ENCODE data around the gene TNKS2. TPM values are rescaled to one million over a fixed set of nuclear protein-coding genes. Genes with fewer than 3 reads are reported as not detected.
A peak's percentile ranks its signal among the peaks of the same experiment; 100 is the strongest.
"Not testable (repeated sequence)": the region's sequence is repeated elsewhere in the genome, so short reads cannot be mapped to it uniquely, and the experiment has no call there.

The TNKS2 gene
- total RNA-seq, 1 experiment from 2014 or later = 12.8 TPM

DNA sequence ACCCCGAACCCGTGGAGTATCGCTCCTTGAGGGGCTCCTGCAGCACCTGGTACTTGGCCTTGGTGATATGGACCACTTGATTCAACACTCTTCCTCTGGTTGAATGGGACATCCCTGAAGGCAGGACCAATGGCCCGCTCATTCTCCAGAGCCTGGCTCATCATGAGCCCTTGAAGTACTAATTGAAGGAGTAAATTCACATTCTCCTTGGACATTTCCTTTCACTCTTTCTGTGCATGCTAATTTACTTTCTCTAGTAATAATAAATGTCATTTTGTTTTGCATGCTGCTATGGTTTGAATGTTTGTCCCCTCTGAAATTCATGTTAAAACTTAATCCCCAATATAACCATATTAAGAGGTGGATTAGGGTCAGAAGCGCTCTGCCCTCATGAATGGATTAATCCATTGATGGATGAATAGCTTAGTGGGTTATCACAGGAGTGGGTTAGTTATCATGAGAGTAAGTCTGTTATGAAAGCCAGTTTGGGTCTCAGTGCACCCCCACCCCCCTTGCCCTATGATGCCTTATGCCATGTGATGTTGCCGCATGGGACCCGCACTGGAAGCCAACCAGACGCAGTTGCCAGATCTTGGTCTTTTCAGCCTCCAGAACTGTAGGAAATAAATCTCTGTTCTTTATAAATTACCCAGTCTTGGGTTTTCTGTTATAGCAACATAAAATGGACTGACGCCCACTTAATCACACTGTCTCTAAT is 87.3 kb downstream of the TNKS2 start:
- no peaks in the 10 kb centered on the region for H3K36me3 ChIP-seq
- no peak for DNase-seq
- no peak overlapping the region for H3K4me3 ChIP-seq

DNA sequence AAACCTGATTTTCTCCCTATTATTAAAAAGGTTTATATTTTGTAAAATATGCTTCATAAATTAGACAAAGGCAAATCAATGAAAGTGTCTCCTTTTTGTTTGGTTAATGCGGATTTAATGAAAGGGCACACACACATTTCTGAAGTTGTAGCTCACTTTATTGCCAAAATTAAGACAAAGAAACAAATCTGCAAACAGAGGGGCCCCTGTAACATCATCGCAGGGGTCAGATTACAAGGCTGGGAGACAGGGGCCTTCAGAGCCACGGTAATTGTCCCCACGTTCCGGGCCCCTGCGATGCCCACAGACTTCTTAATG is 88.7 kb downstream of the TNKS2 start:
- H3K9me3 ChIP-seq = no peaks in the 10 kb centered on the region
- no peaks in the 10 kb centered on the region for H3K36me3 ChIP-seq
- DNase-seq = no peak
- no peaks in the 10 kb centered on the region for H3K27me3 ChIP-seq
- peak overlapping the region; percentile 32 for H3K4me3 ChIP-seq

More for the DNA sequence above, 87.3 kb downstream of the TNKS2 start:
- H3K27me3 ChIP-seq = no peaks in the 10 kb centered on the region
- H3K9me3 ChIP-seq = no peaks in the 10 kb centered on the region

DNA sequence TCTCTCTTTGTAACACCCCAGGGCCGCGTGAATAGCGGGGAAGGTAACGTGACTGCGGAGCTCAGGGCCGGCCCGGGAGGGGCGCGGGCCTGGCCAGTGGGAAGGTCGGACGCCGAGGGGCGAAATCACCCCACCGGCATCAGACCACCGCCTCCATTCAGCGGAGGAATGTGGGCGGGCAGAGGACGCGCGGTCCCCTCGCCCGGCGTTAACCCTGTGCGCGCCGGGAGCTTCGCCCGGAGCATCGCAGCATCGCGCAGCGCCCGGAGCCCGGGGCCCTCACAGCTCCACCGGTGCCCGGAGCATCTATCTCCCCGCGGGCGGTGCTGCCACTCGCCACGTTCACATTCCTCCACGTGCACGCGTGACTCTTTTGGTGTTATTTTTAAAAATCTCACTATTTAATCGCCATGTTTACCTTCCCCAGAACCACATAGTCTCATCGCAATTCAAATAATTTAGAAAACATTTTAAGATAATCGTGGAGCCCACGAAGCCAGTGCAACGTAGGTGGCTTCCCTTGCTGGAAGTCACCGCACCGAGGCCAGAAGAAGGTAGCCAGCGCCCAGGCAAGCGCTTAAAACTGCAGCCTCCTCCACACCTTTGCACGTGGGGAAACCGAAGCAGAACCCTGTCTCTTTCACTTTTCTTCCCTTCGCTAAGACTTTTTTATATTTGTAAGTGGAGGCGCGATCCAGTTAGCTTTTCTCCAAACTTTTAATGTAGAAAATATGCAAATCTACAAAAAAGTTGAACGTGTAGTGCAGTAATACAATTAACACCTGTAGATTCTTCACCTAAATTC is 89.2 kb downstream of the TNKS2 start:
- no peaks in the 10 kb centered on the region for H3K9me3 ChIP-seq
- H3K27me3 ChIP-seq = no peaks in the 10 kb centered on the region
- H3K4me3 ChIP-seq = peak overlapping the region; percentile 32
- no peaks in the 10 kb centered on the region for H3K36me3 ChIP-seq
- DNase-seq = peak; percentile 28

DNA sequence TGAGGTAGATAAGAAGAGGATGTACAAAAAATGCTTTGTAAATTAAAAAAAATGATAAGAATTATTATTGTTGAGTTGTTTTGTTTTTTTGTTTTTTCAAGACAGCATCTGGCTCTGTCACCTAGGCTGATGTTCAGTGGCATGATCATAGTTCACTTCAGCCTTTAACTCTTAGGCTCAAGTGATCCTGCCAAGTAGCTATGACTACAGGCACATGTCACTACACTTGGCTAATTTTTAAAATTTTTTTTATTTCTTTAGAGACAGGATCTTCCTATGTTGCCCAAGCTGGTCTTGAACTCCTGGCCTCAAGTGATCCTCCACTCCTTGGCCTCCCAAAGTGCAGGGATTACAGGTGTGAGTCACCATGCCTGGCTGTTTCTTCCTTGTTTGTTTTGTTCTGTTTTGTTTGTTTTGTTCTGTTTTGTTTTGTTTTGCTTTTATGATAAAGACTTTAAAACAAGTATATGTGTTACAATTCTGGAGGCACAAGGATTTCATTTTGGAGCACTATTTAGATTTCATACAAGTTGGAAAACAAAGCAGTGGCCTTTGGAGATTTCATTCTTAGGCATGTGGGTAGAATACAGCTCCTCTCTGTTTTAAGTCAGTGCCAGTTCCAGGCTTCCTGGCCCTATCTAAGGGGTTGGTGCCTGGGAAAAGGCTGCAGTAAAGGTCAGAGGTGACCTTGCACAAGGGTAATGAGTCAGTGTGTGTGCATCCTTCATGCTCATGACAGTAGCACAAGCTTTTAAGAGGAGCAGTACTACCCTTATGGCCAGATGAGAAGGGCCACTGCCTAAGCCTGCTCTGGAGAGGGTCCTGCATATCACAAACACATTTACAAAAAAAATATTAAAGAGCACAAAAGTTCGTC is 93.1 kb downstream of the TNKS2 start:
- no peaks in the 10 kb centered on the region for H3K36me3 ChIP-seq
- H3K9me3 ChIP-seq = no peaks in the 10 kb centered on the region
- DNase-seq = peak; percentile 59
- H3K27me3 ChIP-seq = no peaks in the 10 kb centered on the region
- H3K4me3 ChIP-seq = no peak overlapping the region

DNA sequence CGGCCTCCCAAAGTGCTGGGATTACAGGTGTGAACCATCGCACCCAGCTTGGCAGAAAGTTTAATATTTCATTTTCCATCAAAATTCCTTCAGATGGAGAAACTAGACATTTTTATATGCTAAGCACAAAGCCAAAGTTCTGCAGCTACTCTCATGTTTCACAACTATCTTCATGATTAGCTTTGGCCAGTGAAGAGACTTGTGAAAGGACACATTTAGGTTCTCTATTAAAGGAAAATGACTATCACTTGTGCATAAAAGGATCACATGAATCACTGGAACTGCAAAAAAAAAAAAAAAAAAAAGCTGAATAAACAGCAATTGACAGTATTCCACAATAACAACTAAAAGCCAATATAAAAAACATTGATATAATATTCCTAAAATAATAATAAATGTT is 94.8 kb downstream of the TNKS2 start:
- no peaks in the 10 kb centered on the region for H3K9me3 ChIP-seq
- H3K27me3 ChIP-seq = no peaks in the 10 kb centered on the region
- DNase-seq = no peak
- H3K36me3 ChIP-seq = no peaks in the 10 kb centered on the region
- no peak overlapping the region for H3K4me3 ChIP-seq

DNA sequence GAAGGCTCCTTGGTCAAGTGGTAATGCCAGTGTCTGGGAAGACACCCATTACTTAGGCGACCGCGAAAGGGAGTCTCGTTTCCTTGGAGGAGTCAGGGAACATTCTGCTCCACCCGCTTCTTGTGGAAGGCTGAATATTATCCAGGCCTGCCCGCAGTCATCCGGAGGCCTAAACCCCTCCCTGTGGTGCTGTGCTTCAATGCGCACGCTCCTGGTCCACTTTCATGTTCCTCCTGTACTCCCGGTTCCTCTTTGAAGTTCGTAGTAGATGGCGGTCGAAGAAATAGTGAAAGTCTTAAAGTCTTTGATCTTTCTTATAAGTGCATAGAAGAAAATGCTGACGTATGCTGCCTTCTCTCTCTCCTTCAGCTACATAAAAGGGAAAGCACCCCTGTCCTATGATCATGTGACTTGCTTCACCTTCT is 96.0 kb downstream of the TNKS2 start:
- not testable (repeated sequence) for H3K4me3 ChIP-seq, H3K27me3 ChIP-seq, DNase-seq, H3K36me3 ChIP-seq, H3K9me3 ChIP-seq

DNA sequence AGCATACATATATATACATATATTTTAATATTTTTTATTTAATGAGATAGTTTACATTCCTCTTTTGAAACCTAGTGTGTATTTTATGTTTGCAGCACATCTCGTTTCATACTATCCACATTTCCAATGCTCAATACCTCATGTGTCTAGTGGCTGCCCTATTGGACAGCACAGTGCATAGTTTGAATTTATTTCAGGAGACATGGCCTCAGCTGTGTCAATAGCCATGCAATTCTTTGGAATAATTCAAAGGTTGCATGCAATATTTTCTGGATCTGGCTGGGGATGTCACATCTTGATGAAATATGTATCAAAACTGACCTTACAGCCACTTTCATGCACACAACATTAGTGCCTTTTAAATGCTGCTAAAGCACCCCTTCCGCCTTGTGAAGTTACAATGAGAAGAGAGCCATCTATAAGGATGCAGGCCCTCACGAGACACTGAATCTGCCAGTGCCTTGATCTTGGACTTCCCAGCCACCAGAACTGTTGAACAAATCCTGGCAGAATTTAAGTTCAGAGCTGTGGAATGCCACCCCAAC is 98.1 kb downstream of the TNKS2 start:
- no peaks in the 10 kb centered on the region for H3K9me3 ChIP-seq
- DNase-seq = no peak
- H3K27me3 ChIP-seq = no peaks in the 10 kb centered on the region
- no peak overlapping the region for H3K4me3 ChIP-seq
- H3K36me3 ChIP-seq = no peaks in the 10 kb centered on the region

DNA sequence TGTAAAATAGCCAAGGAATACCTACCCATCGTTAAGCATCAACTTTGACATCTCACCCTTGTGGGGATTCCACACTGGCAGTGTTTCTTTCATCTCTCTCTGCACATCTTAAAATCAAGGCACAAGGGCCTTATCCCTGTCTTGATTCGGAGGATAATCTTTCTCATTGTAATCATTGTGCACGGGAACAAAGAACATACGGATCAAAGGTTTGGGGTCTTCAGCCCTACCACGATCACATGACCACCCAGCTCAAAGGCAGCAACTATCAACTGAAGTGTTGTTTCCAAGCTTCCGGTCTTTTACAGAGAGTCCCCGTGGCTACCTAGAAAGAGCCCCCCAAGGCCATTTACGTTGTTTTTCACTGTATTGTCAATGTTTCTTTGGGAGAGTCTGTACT is 99.2 kb downstream of the TNKS2 start:
- H3K36me3 ChIP-seq = no peaks in the 10 kb centered on the region
- no peak for DNase-seq
- no peaks in the 10 kb centered on the region for H3K27me3 ChIP-seq
- H3K4me3 ChIP-seq = no peak overlapping the region
- no peaks in the 10 kb centered on the region for H3K9me3 ChIP-seq

DNA sequence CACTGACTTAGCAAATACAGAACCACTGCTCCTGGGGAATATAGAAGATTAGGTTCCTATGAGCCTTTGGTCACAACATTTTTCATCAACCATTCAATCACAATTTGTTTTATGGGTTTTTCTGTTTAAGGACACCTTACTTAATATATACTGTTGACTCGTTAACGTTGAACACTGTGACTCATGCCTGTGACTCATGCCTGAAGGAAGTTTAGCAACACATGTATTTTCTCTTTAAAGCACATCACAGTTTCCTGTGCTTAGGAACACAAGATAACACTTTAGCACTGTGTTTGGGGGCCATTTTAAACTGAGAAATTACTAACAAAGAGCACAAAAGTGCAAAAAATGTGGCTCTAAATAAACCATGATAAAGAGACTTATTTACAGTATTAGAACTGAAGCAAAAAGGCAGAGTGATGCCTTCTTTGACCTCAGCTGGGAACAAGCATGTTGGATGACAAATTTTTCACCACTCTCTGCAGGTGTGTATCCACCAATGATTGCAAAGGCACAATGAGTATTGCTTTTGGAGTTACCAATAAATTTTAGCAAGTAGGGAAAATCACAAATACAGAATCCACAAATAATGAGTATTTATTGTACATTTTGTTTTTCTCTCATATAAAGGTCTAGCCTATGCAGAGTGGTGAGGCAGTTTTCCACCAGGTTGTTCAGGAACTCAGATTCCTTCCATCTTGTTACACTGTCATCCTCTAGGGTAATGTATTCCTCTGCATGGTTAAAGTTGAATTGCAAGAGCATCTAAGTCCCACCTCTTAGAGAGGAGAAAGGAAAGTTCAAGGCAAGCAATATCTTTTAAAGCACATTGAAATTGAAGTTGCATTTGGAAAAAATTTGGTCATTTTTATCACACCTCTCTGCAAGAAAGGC is 103.8 kb downstream of the TNKS2 start:
- peak; percentile 79 for DNase-seq
- H3K36me3 ChIP-seq = no peaks in the 10 kb centered on the region
- no peak overlapping the region for H3K4me3 ChIP-seq
- no peaks in the 10 kb centered on the region for H3K27me3 ChIP-seq
- H3K9me3 ChIP-seq = no peaks in the 10 kb centered on the region

DNA sequence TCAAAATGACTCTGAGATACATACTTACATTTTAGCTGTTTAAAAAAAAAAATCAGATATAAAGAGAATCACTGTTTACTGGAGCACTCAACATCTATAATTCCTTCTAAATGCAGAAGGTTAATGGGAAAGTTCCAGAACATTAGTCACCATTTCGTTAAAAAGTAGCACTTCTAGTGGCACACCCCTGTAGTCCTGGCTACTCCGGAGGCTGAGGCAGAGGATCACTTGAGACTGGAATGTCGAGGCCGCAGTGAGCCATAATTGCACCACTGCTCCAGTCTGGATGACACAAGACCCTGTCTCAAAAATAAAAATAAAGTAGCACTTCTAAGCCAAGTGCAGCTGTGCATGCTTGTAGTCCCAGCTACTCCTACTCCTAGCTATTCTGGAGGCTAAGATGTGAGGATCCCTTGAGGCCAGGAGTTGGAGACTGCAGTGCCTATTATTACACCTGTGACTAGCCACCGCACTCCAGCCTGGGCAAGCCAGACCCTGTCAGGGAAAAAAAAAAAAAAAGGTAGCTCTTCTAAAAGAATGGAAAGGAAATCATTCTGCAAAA is 108.9 kb downstream of the TNKS2 start:
- DNase-seq = no peak
- H3K36me3 ChIP-seq = no peaks in the 10 kb centered on the region
- no peaks in the 10 kb centered on the region for H3K27me3 ChIP-seq
- H3K4me3 ChIP-seq = no peak overlapping the region
- H3K9me3 ChIP-seq = no peaks in the 10 kb centered on the region

DNA sequence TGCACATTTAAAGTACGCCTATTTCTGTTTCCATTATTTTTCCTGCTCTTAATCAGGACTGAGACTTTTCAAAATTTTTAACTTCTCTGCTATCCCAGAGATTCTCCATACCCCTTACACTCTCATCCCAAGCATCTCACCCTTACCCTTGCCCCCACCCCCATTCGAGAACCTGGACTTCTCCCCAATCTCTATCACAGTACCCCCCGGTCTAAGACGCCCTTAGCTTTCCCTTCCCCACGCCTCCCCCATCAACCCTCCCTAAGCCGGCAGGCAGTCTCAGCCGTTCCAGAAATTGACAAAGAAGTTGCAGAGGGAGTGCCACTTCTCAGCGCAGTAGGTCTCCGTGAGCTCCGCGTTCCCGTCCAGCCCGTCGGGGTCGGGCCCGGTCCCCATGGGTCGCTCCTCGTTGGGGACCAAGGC is 109.7 kb downstream of the TNKS2 start:
- Histone ChIP-seq H3K4me3 (peak overlapping the region; percentile 68), H3K9me3 (no peaks in the 10 kb centered on the region)
- DNase-seq = no peak

DNA sequence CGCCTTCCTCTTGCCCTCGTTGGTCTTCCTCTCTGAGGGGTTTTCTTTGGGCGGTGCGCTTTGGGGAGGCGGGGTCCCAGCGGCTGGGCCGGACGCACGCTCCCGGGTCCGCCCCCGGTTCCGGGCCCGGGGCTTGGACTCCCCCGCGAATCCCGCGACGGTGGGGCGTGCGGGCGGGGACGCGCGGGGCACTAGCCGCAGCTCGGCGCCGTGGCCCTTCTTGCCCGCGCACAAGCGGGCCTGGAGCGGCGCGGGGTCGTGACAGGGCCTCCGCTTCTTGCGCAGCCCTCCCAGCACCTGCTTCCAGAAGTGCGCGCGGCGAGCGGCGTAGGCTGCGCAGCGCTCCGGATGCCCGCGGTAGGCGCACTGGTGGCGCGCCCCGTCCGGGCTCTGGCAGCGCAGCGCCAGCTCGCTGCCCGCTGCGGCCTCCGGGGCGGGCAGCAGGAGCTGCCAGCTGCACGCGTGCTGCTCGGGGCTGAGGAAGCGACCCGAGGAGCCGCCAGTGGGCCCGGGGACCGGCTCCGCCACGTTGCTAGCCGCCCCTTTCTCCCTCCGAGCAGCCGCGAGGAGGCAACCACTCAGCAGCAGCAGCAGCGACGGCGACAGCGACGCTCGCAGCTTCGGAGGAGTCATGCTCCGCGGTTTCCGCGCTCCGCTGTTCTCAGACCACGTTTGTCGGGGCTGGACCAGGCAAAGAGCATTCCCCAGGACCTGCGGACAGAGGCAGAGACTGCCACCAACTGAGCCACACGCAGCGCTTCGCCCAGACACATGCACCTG is 110.3 kb downstream of the TNKS2 start:
- H3K9me3 ChIP-seq = no peaks in the 10 kb centered on the region
- no peaks in the 10 kb centered on the region for H3K27me3 ChIP-seq
- no peaks in the 10 kb centered on the region for H3K36me3 ChIP-seq
- peak; percentile 67 for DNase-seq
- H3K4me3 ChIP-seq = peak overlapping the region; percentile 68

More for the DNA sequence above, 109.7 kb downstream of the TNKS2 start:
- Histone ChIP-seq H3K36me3 (no peaks in the 10 kb centered on the region), H3K27me3 (no peaks in the 10 kb centered on the region)

DNA sequence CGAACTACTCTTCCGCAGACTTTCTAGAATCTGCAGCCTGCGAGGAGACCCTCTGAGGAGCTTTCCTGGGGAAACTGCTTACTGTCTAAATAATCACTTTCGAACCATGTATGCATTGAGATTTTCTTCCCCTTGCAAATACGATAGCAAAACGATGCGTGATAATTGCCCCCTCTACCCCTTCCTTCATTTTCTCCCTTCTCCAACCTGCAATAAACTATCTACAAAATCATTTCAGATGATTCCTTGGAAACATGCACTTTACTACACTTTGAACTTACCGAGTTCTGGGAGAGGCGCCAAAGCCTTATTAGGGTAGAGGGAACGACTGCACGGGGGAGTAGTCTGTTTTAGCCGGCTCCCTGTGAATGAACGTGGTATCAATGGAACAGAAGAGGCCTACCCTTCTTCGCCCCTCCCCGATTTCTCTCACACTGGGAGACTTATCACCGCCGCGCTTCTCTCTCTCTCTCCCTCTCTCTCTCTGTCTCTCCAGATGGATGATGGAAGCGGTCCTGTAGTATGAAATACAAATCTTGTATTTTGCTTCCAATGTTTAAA is 111.0 kb downstream of the TNKS2 start, which contains the start of gene FGFBP3:
TSS of gene FGFBP3 (minus strand) at position 370 of the 561 bp plus-strand sequence. CDS start 517 bp downstream, outside the sequence.
- no peaks in the 10 kb centered on the region for H3K9me3 ChIP-seq
- no peaks in the 10 kb centered on the region for H3K27me3 ChIP-seq
- peak within 1 kb of the TSS; percentile 68 for H3K4me3 ChIP-seq
- no peaks in the 10 kb centered on the region for H3K36me3 ChIP-seq
- peak; percentile 51 for DNase-seq

DNA sequence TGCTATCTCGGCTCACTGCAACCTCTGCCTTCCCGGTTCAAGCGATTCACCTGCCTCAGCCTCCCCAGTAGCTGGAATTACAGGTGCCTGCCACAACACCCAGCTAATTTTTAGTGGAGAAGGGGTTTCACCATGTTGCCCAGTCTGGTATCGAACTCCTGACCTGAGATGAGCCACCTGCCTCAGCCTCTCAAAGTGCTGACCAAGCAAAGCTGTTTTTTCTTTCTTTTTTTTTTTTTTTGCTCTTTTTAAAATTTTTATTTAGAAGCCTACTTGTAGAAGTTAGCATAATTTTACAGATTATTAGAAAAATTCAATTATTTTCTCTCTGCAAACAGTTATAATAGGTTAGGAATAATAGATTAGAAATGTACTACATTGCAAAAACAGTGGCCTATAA is 112.2 kb downstream of the TNKS2 start:
- Histone ChIP-seq H3K27me3 (no peaks in the 10 kb centered on the region; the same call in 1 of the 2 replicates), H3K4me3 (no peak overlapping the region), H3K9me3 (no peaks in the 10 kb centered on the region), H3K36me3 (no peaks in the 10 kb centered on the region)
- DNase-seq = no peak
